ENCODE measurements around the gene GABRB2.

Gene GABRB2

GRCh38 chr5:161411156-161411555 lies 135.4 kb downstream of the GABRB2 start:
- H3K4me3 ChIP-seq (ENCODE audit: low read length), result no peak overlapping the region
- H3K4me1 ChIP-seq (ENCODE audit: control insufficient read depth, low read depth, low read length), result peaks cover 2% of the 10 kb centered on the region
- no peak overlapping the region for H2AK5ac ChIP-seq (ENCODE audit: low read length)
- H3K36me3 ChIP-seq (ENCODE audit: control insufficient read depth, insufficient read depth, low read length), result no peaks in the 10 kb centered on the region
- no peaks in the 10 kb centered on the region for H3K79me1 ChIP-seq (ENCODE audit: low read length)
- H3K79me2 ChIP-seq (ENCODE audit: control insufficient read depth, insufficient read depth, low read length), result no peaks in the 10 kb centered on the region
- H2BK5ac ChIP-seq (ENCODE audit: low read length), result no peak overlapping the region
- no peak overlapping the region for H3K18ac ChIP-seq (ENCODE audit: low read length)
- no peak overlapping the region for H3K27ac ChIP-seq (ENCODE audit: low read depth, low read length)
- no peak overlapping the region for H2BK120ac ChIP-seq (ENCODE audit: low read depth, low read length)
- no peak overlapping the region for H3K4ac ChIP-seq (ENCODE audit: low read depth, low read length)
- no peaks in the 10 kb centered on the region for H3K27me3 ChIP-seq (ENCODE audit: insufficient read depth, low read length, poor library complexity)
- H3K4me2 ChIP-seq (ENCODE audit: low read length), result no peak overlapping the region
- H3K23ac ChIP-seq (ENCODE audit: low read length), result no peak overlapping the region
- DNase-seq, result no peak
- no peak overlapping the region for H3K9ac ChIP-seq (ENCODE audit: low read length)
- H3K56ac ChIP-seq (ENCODE audit: low read length), result no peak overlapping the region
- no peak overlapping the region for H4K8ac ChIP-seq (ENCODE audit: low read depth, low read length)
- H2BK15ac ChIP-seq (replicated peaks; ENCODE audit: low read depth), result no peak overlapping the region
- no peak overlapping the region for H4K5ac ChIP-seq (ENCODE audit: low read length)

- no peak overlapping the region for H3K4me2 ChIP-seq (ENCODE audit: low read length)
- no peaks in the 10 kb centered on the region for H3K79me1 ChIP-seq (ENCODE audit: low read length)
- no peak overlapping the region for H3K9ac ChIP-seq (ENCODE audit: low read length)
- H3K23ac ChIP-seq (ENCODE audit: low read length), result no peak overlapping the region
- H4K8ac ChIP-seq (ENCODE audit: low read depth, low read length), result no peak overlapping the region
- H3K4me1 ChIP-seq (ENCODE audit: control insufficient read depth, low read depth, low read length), result peaks cover 2% of the 10 kb centered on the region
- H2AK5ac ChIP-seq (ENCODE audit: low read length), result no peak overlapping the region
- H3K18ac ChIP-seq (ENCODE audit: low read length), result no peak overlapping the region
- H3K27ac ChIP-seq (ENCODE audit: low read depth, low read length), result no peak overlapping the region
- no peaks in the 10 kb centered on the region for H3K27me3 ChIP-seq (ENCODE audit: insufficient read depth, low read length, poor library complexity)
- WGBS (ENCODE audit: extremely low coverage, insufficient coverage, low lambda C conversion rate), result no CpG with 5 or more reads among the region's 5 CpGs
- H3K56ac ChIP-seq (ENCODE audit: low read length), result no peak overlapping the region
- no peak overlapping the region for H3K4me3 ChIP-seq (ENCODE audit: low read length)
- no peak overlapping the region for H3K4ac ChIP-seq (ENCODE audit: low read depth, low read length)
- H2BK15ac ChIP-seq (replicated peaks; ENCODE audit: low read depth), result no peak overlapping the region
- H2BK5ac ChIP-seq (ENCODE audit: low read length), result no peak overlapping the region
- no peak overlapping the region for H4K5ac ChIP-seq (ENCODE audit: low read length)
- DNase-seq, result no peak
- H3K79me2 ChIP-seq (ENCODE audit: control insufficient read depth, insufficient read depth, low read length), result no peaks in the 10 kb centered on the region
- no peak overlapping the region for H2BK120ac ChIP-seq (ENCODE audit: low read depth, low read length)
- H3K36me3 ChIP-seq (ENCODE audit: control insufficient read depth, insufficient read depth, low read length), result no peaks in the 10 kb centered on the region
These were observed 135.9 kb downstream of the GABRB2 start for GRCh38 chr5:161410640-161411039.

- WGBS (ENCODE audit: extremely low coverage, insufficient coverage, low lambda C conversion rate), result no CpG with 5 or more reads among the region's 2 CpGs
- Histone ChIP-seq H3K23ac (ENCODE audit: low read length) (no peak overlapping the region), H2BK15ac (replicated peaks; ENCODE audit: low read depth) (no peak overlapping the region), H3K4ac (ENCODE audit: low read depth, low read length) (no peak overlapping the region), H3K56ac (ENCODE audit: low read length) (no peak overlapping the region), H3K9ac (ENCODE audit: low read length) (no peak overlapping the region), H3K4me1 (ENCODE audit: control insufficient read depth, low read depth, low read length) (peaks cover 2% of the 10 kb centered on the region), H3K18ac (ENCODE audit: low read length) (no peak overlapping the region), H4K8ac (ENCODE audit: low read depth, low read length) (no peak overlapping the region), H2BK120ac (ENCODE audit: low read depth, low read length) (no peak overlapping the region), H3K36me3 (ENCODE audit: control insufficient read depth, insufficient read depth, low read length) (no peaks in the 10 kb centered on the region), H2BK5ac (ENCODE audit: low read length) (no peak overlapping the region), H3K79me2 (ENCODE audit: control insufficient read depth, insufficient read depth, low read length) (no peaks in the 10 kb centered on the region), H3K27ac (ENCODE audit: low read depth, low read length) (no peak overlapping the region), H4K5ac (ENCODE audit: low read length) (no peak overlapping the region), H2AK5ac (ENCODE audit: low read length) (no peak overlapping the region), H3K79me1 (ENCODE audit: low read length) (no peaks in the 10 kb centered on the region), H3K4me3 (ENCODE audit: low read length) (no peak overlapping the region), H3K4me2 (ENCODE audit: low read length) (no peak overlapping the region), H3K27me3 (ENCODE audit: insufficient read depth, low read length, poor library complexity) (no peaks in the 10 kb centered on the region)
- no peak for DNase-seq
These were observed 137.1 kb downstream of the GABRB2 start for GRCh38 chr5:161409471-161409870.

GRCh38 chr5:161406880-161407279 lies 139.6 kb downstream of the GABRB2 start:
- no peak overlapping the region for H2BK15ac ChIP-seq (replicated peaks; ENCODE audit: low read depth)
- H3K4me1 ChIP-seq (ENCODE audit: control insufficient read depth, low read depth, low read length), result peaks cover 2% of the 10 kb centered on the region
- H2AK5ac ChIP-seq (ENCODE audit: low read length), result no peak overlapping the region
- H3K9ac ChIP-seq (ENCODE audit: low read length), result no peak overlapping the region
- no peak overlapping the region for H3K4ac ChIP-seq (ENCODE audit: low read depth, low read length)
- WGBS (ENCODE audit: extremely low coverage, insufficient coverage, low lambda C conversion rate), result no CpG with 5 or more reads among the region's 3 CpGs
- no peak overlapping the region for H3K27ac ChIP-seq (ENCODE audit: low read depth, low read length)
- no peak overlapping the region for H4K5ac ChIP-seq (ENCODE audit: low read length)
- H2BK120ac ChIP-seq (ENCODE audit: low read depth, low read length), result no peak overlapping the region
- H3K36me3 ChIP-seq (ENCODE audit: control insufficient read depth, insufficient read depth, low read length), result no peaks in the 10 kb centered on the region
- no peak overlapping the region for H4K8ac ChIP-seq (ENCODE audit: low read depth, low read length)
- H3K4me3 ChIP-seq (ENCODE audit: low read length), result no peak overlapping the region
- H3K27me3 ChIP-seq (ENCODE audit: insufficient read depth, low read length, poor library complexity), result no peaks in the 10 kb centered on the region
- no peaks in the 10 kb centered on the region for H3K79me2 ChIP-seq (ENCODE audit: control insufficient read depth, insufficient read depth, low read length)
- H3K56ac ChIP-seq (ENCODE audit: low read length), result no peak overlapping the region
- peak; percentile 76 for DNase-seq
- H3K4me2 ChIP-seq (ENCODE audit: low read length), result no peak overlapping the region
- no peak overlapping the region for H2BK5ac ChIP-seq (ENCODE audit: low read length)
- H3K23ac ChIP-seq (ENCODE audit: low read length), result no peak overlapping the region
- no peak overlapping the region for H3K18ac ChIP-seq (ENCODE audit: low read length)
- H3K79me1 ChIP-seq (ENCODE audit: low read length), result no peaks in the 10 kb centered on the region

GRCh38 chr5:161403996-161404395 lies 142.5 kb downstream of the GABRB2 start:
- Histone ChIP-seq H3K79me1 (ENCODE audit: low read length) (no peaks in the 10 kb centered on the region), H2AK5ac (ENCODE audit: low read length) (no peak overlapping the region), H3K27ac (ENCODE audit: low read depth, low read length) (no peak overlapping the region), H3K18ac (ENCODE audit: low read length) (no peak overlapping the region), H2BK15ac (replicated peaks; ENCODE audit: low read depth) (no peak overlapping the region), H3K36me3 (ENCODE audit: control insufficient read depth, insufficient read depth, low read length) (no peaks in the 10 kb centered on the region), H3K4me2 (ENCODE audit: low read length) (no peak overlapping the region), H3K79me2 (ENCODE audit: control insufficient read depth, insufficient read depth, low read length) (no peaks in the 10 kb centered on the region), H3K4ac (ENCODE audit: low read depth, low read length) (no peak overlapping the region), H3K23ac (ENCODE audit: low read length) (no peak overlapping the region), H4K5ac (ENCODE audit: low read length) (no peak overlapping the region), H3K4me1 (ENCODE audit: control insufficient read depth, low read depth, low read length) (peaks cover 2% of the 10 kb centered on the region), H3K4me3 (ENCODE audit: low read length) (no peak overlapping the region), H2BK120ac (ENCODE audit: low read depth, low read length) (no peak overlapping the region), H4K8ac (ENCODE audit: low read depth, low read length) (no peak overlapping the region), H3K56ac (ENCODE audit: low read length) (no peak overlapping the region), H3K27me3 (ENCODE audit: insufficient read depth, low read length, poor library complexity) (no peaks in the 10 kb centered on the region), H2BK5ac (ENCODE audit: low read length) (no peak overlapping the region), H3K9ac (ENCODE audit: low read length) (no peak overlapping the region)
- WGBS (ENCODE audit: extremely low coverage, insufficient coverage, low lambda C conversion rate), result no CpG with 5 or more reads among the region's 1 CpG
- no peak for DNase-seq

- no peaks in the 10 kb centered on the region for H3K79me2 ChIP-seq (ENCODE audit: control insufficient read depth, insufficient read depth, low read length)
- no peak overlapping the region for H3K9ac ChIP-seq (ENCODE audit: low read length)
- H3K23ac ChIP-seq (ENCODE audit: low read length), result no peak overlapping the region
- H2AK5ac ChIP-seq (ENCODE audit: low read length), result no peak overlapping the region
- H4K8ac ChIP-seq (ENCODE audit: low read depth, low read length), result no peak overlapping the region
- no peaks in the 10 kb centered on the region for H3K36me3 ChIP-seq (ENCODE audit: control insufficient read depth, insufficient read depth, low read length)
- no peak overlapping the region for H2BK15ac ChIP-seq (replicated peaks; ENCODE audit: low read depth)
- no peaks in the 10 kb centered on the region for H3K79me1 ChIP-seq (ENCODE audit: low read length)
- H3K4me1 ChIP-seq (ENCODE audit: control insufficient read depth, low read depth, low read length), result peaks cover 2% of the 10 kb centered on the region
- no peak overlapping the region for H2BK5ac ChIP-seq (ENCODE audit: low read length)
- DNase-seq, result no peak
- no peak overlapping the region for H3K4me3 ChIP-seq (ENCODE audit: low read length)
- no peak overlapping the region for H3K4ac ChIP-seq (ENCODE audit: low read depth, low read length)
- H2BK120ac ChIP-seq (ENCODE audit: low read depth, low read length), result peak overlapping the region; percentile 28
- WGBS (ENCODE audit: extremely low coverage, insufficient coverage, low lambda C conversion rate), result no CpG with 5 or more reads among the region's 2 CpGs
- peak overlapping the region; percentile 60 for H3K18ac ChIP-seq (ENCODE audit: low read length)
- no peak overlapping the region for H3K56ac ChIP-seq (ENCODE audit: low read length)
- no peaks in the 10 kb centered on the region for H3K27me3 ChIP-seq (ENCODE audit: insufficient read depth, low read length, poor library complexity)
- no peak overlapping the region for H3K4me2 ChIP-seq (ENCODE audit: low read length)
- H4K5ac ChIP-seq (ENCODE audit: low read length), result no peak overlapping the region
- no peak overlapping the region for H3K27ac ChIP-seq (ENCODE audit: low read depth, low read length)
These were observed 143.4 kb downstream of the GABRB2 start for GRCh38 chr5:161403121-161403520.
